T-helper 1 cell treated with Interleukin-12 subunit alpha and Interleukin-12 subunit beta and Interleukin-4 antibody, amounts not matched to agents 30 ng/mL and 1 ng/mL, for 36 hours (primary cell): ENCODE results near the gene AFDN. TPM values are rescaled to one million over a fixed set of nuclear protein-coding genes. Genes with fewer than 3 reads are reported as not detected.

Experiments
- intact Hi-C: fragments of 100-400 bp; cut with micrococcal nuclease; formaldehyde crosslinking; loops from one replicate; pipeline ENCODE4 v1.15.1; 2024
- total RNA-seq: library from RNA; stranded (reverse); gene quantifications from 2 replicates; pipeline ENCODE4 v1.2.3, GENCODE V29; 2022

Gene AFDN
- total RNA-seq, 1 donor from 2014 or later = 77.7 TPM

DNA sequence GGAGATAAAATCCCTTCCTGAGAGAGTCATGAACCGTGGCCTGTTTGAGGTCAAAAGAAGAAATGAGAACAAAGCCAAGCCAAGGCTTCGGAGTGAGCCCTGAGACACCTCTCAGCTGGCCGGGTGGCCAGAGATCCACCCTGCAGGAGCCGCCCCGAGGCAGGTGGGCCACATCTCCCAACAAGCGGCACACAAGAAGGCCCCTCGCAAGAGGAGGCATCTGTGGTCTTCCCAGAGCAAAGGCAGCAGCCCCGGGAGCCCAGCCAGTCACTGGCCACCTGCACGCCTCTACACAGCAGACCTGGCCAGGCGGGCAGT, 30.9 kb upstream of the AFDN start:
- intact Hi-C loops = no loop called here

DNA sequence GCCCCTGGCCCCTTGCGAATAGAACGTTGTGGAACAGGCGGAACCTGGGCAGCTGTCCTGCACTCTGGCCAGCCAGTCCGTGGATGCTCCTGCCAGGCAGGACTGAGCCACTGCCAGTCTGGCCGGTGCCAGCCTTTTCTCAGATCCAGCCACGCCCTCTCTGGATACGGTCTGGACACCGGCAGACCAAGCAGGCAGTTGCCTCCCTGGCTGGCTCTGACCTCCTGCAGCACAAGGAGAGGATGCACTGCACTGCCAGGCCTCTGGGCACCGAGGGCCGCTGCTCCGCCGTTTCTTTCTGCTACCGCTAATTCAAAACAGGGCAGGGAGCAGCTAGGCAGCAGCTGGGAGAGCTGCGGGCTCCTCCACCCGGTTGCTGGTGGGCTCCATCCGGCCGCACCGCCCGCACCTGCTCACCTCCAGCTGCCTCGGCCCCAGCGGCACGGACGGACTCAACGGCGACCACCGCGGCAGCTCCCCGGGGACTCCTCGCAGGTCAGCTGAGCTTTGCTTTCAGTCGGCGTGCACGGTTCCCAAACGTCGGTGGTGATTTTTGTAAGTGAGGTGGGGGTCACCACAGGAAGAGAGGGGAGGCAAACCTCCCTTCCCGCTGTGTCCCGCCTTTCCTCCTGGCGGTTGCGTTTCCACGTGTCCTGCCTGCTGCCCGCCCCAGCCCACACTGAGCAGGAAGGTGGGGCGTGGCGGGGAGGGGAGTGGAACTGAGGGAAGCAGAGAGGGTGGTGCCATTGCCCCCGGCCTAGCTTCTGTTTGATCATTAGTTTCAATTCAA, 30.3 kb upstream of the AFDN start:
- intact Hi-C loops = no loop called here

GRCh38 chr6:167797011-167797471, 29.7 kb upstream of the AFDN start:
- intact Hi-C loops = no loop called here

- intact Hi-C loops = no loop called here
Observed at GRCh38 chr6:167797476-167798265, 29.0 kb upstream of the AFDN start.

- intact Hi-C loops = no loop called here
Observed at GRCh38 chr6:167798453-167798852, 28.3 kb upstream of the AFDN start.

- intact Hi-C loops = no loop called here
Observed at GRCh38 chr6:167799033-167799821, 27.5 kb upstream of the AFDN start.

GRCh38 chr6:167800549-167800948, 26.2 kb upstream of the AFDN start:
- intact Hi-C loops = no loop called here

- intact Hi-C loops = no loop called here
Observed at GRCh38 chr6:167801263-167801662, 25.4 kb upstream of the AFDN start.

GRCh38 chr6:167802339-167802738, 24.4 kb upstream of the AFDN start:
- intact Hi-C loops = no loop called here

DNA sequence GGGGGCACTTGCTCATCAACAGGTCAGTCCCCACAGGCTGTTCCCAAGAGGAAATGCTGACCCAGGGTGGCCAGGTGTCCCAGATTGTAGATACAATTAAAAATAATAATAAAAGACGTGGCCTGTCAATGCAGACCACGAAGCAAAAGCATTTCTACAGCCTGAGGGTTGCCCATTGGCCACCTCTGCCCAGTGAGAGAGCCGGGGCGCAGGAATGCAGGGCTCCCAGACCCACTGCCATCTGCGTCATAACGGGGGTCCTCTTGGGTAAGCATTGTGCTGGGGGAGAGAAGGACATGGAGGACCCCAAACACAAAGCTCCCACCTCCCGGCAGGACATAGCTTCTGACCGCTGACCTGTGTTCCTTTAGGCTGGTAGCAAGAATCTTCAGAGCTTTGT, 22.9 kb upstream of the AFDN start:
- intact Hi-C loops = no loop called here

- intact Hi-C loops = no loop called here
Observed at GRCh38 chr6:167804281-167805013, 22.3 kb upstream of the AFDN start.

DNA sequence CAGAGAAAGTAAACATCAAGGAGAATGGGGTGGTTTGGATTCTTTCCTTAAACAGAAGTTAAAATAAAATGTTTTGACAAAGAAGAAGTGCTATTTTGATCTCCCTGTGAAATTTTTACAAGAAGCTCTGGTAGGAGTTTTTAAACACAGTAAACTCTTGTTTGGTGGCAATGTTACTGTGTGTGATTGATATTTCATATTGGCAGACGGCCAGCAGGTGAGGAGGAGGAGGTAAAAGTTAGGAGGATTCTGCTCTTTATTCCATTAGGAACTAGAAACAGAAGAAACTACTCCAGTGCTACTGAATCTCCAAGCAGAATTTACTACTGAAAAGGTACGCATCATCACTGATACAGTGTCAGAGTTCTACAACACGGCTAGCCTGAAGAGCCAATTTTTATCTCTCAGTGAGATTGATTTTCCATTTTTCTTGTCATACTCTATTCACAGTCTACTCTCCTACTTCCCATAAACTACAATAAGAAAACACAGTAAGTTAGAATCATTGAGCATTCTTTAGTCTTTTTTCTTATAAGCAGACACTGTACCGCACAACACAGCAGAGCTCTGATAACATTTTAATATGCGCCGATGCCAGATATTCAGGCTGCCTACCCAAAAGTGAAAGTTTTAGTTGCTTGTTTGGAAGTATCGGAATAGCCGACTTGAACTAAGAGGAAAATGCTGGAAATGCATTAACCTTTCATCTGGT, 21.2 kb upstream of the AFDN start:
- intact Hi-C loops = no loop called here

DNA sequence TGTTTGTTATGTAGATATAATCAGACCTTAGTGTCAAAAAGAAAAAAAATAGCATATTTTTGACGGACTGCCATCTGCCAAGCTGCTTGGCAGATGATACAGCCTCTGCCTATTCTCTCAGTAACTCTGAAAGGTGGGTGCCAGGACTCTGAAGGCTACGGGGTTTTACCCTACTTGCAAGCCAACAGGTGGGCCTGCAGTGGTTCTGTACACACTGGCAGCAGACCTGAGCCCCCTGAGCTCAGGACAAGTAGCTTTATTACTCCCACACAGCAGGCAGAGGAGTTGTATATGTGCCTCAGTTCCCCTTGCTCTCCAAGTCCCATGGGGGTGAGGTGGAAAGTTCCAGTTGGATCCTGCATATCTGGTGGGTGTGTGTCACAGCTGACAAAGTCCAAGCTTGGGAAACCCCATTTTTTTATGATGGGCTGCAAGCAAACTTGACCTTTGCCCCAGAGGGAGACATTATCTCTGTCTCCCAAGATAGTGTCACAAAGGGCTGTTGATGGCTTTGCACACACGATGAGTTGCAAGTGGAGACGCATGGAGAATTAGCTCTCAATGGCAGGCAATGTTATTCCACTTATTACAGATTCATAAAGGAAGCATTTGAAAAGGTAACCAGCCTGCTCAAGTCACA, 20.5 kb upstream of the AFDN start:
- intact Hi-C loops = no loop called here

- intact Hi-C loops = no loop called here
Observed at GRCh38 chr6:167807200-167807599, 19.5 kb upstream of the AFDN start.

- intact Hi-C loops = no loop called here
Observed at GRCh38 chr6:167807756-167808155, 19.0 kb upstream of the AFDN start.

GRCh38 chr6:167811040-167811439, 15.7 kb upstream of the AFDN start:
- intact Hi-C loops = no loop called here

DNA sequence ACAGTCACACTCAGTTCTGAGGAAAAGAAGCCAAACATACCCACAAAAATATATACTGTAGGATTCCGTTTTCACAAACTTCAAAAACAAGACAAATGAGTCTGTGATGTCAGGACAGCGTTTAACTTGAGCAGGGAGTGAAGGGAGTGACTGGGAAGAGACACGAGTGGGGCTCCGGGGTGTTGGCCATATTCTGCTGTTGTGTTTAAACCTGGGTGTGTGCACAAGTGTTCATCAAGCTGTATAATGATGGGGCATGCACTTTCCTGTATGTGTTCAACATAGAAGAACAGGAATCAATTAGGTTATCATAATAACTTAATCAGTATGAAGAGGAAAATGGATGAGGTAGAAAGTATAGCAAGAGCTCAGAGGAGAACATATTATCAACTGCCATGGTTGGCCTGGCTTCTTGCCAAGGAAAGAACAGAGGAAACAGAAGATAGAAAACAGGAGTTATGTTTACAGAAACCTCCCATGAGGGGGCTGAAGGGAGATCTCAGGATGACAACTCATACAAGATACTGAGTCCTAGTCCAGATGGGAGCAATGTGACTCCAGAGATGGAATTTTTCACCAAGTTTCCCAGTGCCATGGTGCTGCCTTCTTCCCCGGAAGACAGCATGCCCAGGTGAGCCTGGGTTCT, 15.1 kb upstream of the AFDN start:
- intact Hi-C loops = no loop called here

GRCh38 chr6:167812088-167812487, 14.6 kb upstream of the AFDN start:
- intact Hi-C loops = no loop called here

- intact Hi-C loops = no loop called here
Observed at GRCh38 chr6:167815296-167815980, 11.3 kb upstream of the AFDN start.
